Endothelial cell (in vitro differentiated cells): ENCODE measurements around the gene SOWAHB. TPM values are rescaled to one million over a fixed set of nuclear protein-coding genes. Genes with fewer than 3 reads are reported as not detected.

Source experiments
- DNase-seq: peaks from one replicate; pipeline ENCODE4 v3.0.0; 2021; ENCODE audit warnings: low spot score
- H3K27ac Mint-ChIP-seq: one replicate; pipeline ENCODE4 v1.8.0; 2021; ENCODE audit warnings: mixed read lengths, inconsistent platforms; ENCODE audit not compliant: unreplicated experiment
- H3K27me3 Mint-ChIP-seq: one replicate; pipeline ENCODE4 v1.8.0; 2021; ENCODE audit warnings: mild to moderate bottlenecking, moderate library complexity, mixed read lengths, inconsistent platforms; ENCODE audit not compliant: unreplicated experiment
- H3K36me3 Mint-ChIP-seq: one replicate; pipeline ENCODE4 v1.8.0; 2021; ENCODE audit warnings: mild to moderate bottlenecking, low read depth, mixed read lengths, inconsistent platforms; ENCODE audit not compliant: unreplicated experiment
- H3K4me1 Mint-ChIP-seq: one replicate; pipeline ENCODE4 v1.8.0; 2021; ENCODE audit warnings: mild to moderate bottlenecking, mixed read lengths, inconsistent platforms; ENCODE audit not compliant: unreplicated experiment
- H3K4me3 Mint-ChIP-seq: one replicate; pipeline ENCODE4 v1.8.0; 2021; ENCODE audit warnings: mild to moderate bottlenecking, mixed read lengths, inconsistent platforms; ENCODE audit not compliant: unreplicated experiment
- H3K9me3 Mint-ChIP-seq: one replicate; pipeline ENCODE4 v1.8.0; 2021; ENCODE audit warnings: mixed read lengths, inconsistent platforms; ENCODE audit not compliant: unreplicated experiment
- total RNA-seq: library from RNA; stranded (reverse); fragmentation: NEBNext Ultra II Directional; extraction: Animal tissue kit (Norgen Biotek cat#: 25700); gene quantifications from one replicate; pipeline ENCODE4 v1.2.1, GENCODE V29; 2021; ENCODE audit not compliant: unreplicated experiment
- TF ChIP-seq, protein P1 (sequence below): fragments of 200-600 bp; sonication (generic); IDR thresholded peaks from one replicate; pipeline ENCODE4 v1.5.0; 2021; ENCODE audit warnings: antibody characterized with exemption; ENCODE audit not compliant: unreplicated experiment

The SOWAHB gene
- total RNA-seq, 1 donor from 2014 or later: 5.0 TPM

DNA sequence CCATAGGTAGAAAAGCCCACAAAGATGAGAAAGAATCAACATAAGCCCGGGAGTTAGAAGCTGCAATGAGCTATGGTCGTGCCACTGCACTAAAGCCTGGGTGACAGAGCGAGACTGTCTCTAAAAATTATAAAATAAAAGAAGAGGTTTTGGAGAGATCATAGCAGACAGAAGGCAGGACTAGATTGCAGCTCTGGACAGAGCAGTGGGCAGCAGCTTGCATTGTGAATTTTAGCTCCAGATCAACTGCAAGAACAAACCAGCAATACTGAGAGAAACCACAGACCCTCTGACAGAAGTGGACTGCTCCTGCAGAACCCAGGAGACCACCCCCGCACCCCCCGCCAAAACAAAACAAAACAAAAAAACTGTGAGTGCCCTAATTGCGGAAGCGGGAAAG lies 30.6 kb downstream of the SOWAHB start:
- no peaks in the 10 kb centered on the region for H3K9me3 Mint-ChIP-seq
- no peaks in the 10 kb centered on the region for H3K36me3 Mint-ChIP-seq
- TF ChIP-seq, protein P1, sequence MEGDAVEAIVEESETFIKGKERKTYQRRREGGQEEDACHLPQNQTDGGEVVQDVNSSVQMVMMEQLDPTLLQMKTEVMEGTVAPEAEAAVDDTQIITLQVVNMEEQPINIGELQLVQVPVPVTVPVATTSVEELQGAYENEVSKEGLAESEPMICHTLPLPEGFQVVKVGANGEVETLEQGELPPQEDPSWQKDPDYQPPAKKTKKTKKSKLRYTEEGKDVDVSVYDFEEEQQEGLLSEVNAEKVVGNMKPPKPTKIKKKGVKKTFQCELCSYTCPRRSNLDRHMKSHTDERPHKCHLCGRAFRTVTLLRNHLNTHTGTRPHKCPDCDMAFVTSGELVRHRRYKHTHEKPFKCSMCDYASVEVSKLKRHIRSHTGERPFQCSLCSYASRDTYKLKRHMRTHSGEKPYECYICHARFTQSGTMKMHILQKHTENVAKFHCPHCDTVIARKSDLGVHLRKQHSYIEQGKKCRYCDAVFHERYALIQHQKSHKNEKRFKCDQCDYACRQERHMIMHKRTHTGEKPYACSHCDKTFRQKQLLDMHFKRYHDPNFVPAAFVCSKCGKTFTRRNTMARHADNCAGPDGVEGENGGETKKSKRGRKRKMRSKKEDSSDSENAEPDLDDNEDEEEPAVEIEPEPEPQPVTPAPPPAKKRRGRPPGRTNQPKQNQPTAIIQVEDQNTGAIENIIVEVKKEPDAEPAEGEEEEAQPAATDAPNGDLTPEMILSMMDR: no peak
- no peak overlapping the region for H3K4me3 Mint-ChIP-seq
- no peak overlapping the region for H3K27ac Mint-ChIP-seq
- H3K27me3 Mint-ChIP-seq: peaks cover 5% of the 10 kb centered on the region
- H3K4me1 Mint-ChIP-seq: peaks cover 11% of the 10 kb centered on the region
- DNase-seq: no peak

- no peaks in the 10 kb centered on the region for H3K9me3 Mint-ChIP-seq
- H3K4me1 Mint-ChIP-seq: peaks cover 11% of the 10 kb centered on the region
- peaks cover 5% of the 10 kb centered on the region for H3K27me3 Mint-ChIP-seq
- H3K4me3 Mint-ChIP-seq: no peak overlapping the region
- H3K27ac Mint-ChIP-seq: no peak overlapping the region
- TF ChIP-seq, protein P1: no peak
- H3K36me3 Mint-ChIP-seq: no peaks in the 10 kb centered on the region
- no peak for DNase-seq
Measured at GRCh38 chr4:76866641-76867040, 31.3 kb downstream of the SOWAHB start.

DNA sequence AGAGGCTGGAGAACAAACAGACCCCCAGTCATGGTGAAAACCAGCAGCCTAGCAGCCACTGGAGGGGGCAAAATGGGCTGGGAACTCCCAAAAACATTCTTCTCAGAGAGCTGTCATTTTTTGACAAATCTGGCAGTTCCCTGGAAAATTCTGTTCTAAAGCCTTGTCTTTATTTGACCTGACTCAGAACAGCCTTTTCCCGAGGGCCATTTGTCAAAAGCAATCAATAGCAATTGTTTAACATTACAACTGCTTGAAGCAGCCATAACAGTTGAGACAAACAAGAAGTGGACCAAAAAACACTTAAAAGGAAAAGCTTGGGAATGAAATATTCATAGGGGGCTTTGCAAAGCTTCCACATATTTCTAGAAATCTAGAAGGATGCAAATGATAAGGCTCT lies 39.6 kb downstream of the SOWAHB start:
- no peaks in the 10 kb centered on the region for H3K9me3 Mint-ChIP-seq
- no peaks in the 10 kb centered on the region for H3K27me3 Mint-ChIP-seq
- H3K4me3 Mint-ChIP-seq: no peak overlapping the region
- no peaks in the 10 kb centered on the region for H3K36me3 Mint-ChIP-seq
- no peak for DNase-seq
- no peaks in the 10 kb centered on the region for H3K4me1 Mint-ChIP-seq
- TF ChIP-seq, protein P1: no peak
- no peak overlapping the region for H3K27ac Mint-ChIP-seq

GRCh38 chr4:76857074-76857409 lies 40.9 kb downstream of the SOWAHB start:
- Mint-ChIP-seq H3K9me3 (no peaks in the 10 kb centered on the region), H3K27me3 (no peaks in the 10 kb centered on the region), H3K27ac (no peak overlapping the region), H3K36me3 (no peaks in the 10 kb centered on the region), H3K4me3 (no peak overlapping the region), H3K4me1 (no peaks in the 10 kb centered on the region)
- TF ChIP-seq, protein P1: no peak
- no peak for DNase-seq

DNA sequence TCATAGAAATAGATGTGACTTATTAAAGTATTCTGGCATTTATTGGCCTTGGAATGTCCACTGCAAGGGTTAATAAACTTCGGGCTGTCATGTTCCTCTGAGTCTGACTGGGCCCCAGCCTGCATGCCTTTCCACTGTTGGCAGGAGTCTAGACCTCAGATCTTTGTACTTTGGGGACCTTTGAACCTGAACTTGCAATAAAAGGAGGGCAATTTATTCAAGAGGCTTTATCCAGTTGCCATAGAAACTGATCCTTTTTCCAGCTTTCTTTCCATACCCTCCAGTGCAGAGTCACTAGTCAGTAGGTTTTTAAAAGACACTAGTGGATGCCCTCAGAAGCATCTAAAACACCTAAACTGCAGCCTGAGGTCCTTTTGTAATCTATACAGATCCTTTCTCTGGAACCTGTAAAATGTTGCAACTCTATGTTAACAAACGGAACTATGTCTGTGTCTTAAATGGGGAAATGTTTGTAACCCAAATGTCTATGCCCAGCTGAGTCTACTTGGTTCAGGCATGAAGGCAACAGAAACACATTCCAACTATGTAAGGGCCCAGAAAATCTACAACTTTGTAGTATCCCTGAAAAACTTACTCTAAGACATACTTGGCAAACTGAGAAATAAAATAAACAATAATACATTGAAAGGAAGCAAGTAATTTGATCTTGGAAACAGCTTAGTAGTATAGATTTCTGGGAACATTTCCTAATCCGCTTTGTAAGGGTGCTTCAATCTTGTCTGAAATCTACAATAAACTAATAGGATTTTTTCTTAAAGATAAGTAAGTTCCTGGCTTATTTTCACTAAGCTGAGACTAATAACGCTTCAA lies 41.5 kb downstream of the SOWAHB start:
- no peaks in the 10 kb centered on the region for H3K27me3 Mint-ChIP-seq
- no peaks in the 10 kb centered on the region for H3K9me3 Mint-ChIP-seq
- no peaks in the 10 kb centered on the region for H3K36me3 Mint-ChIP-seq
- no peak overlapping the region for H3K27ac Mint-ChIP-seq
- TF ChIP-seq, protein P1: no peak
- H3K4me1 Mint-ChIP-seq: no peaks in the 10 kb centered on the region
- no peak for DNase-seq
- H3K4me3 Mint-ChIP-seq: no peak overlapping the region
